Measurements from ENCODE around the gene CALCOCO1.
A peak's percentile ranks its signal among the peaks of the same experiment; 100 is the strongest.
"Not testable (repeated sequence)": the region's sequence is repeated elsewhere in the genome, so short reads cannot be mapped to it uniquely, and the experiment has no call there.

The CALCOCO1 gene, protein sequence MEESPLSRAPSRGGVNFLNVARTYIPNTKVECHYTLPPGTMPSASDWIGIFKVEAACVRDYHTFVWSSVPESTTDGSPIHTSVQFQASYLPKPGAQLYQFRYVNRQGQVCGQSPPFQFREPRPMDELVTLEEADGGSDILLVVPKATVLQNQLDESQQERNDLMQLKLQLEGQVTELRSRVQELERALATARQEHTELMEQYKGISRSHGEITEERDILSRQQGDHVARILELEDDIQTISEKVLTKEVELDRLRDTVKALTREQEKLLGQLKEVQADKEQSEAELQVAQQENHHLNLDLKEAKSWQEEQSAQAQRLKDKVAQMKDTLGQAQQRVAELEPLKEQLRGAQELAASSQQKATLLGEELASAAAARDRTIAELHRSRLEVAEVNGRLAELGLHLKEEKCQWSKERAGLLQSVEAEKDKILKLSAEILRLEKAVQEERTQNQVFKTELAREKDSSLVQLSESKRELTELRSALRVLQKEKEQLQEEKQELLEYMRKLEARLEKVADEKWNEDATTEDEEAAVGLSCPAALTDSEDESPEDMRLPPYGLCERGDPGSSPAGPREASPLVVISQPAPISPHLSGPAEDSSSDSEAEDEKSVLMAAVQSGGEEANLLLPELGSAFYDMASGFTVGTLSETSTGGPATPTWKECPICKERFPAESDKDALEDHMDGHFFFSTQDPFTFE

GRCh38 chr12:53727310-53728041 lies at the start of gene CALCOCO1:
Gene CALCOCO1 (minus strand): TSS chr12:53727452. CDS start chr12:53725242, 2,210 bp downstream.
- DNase-seq (ENCODE audit: low spot score): peak; percentile 100

GRCh38 chr12:53776872-53777271 lies 49.6 kb upstream of the CALCOCO1 start:
- DNase-seq (ENCODE audit: low spot score): no peak

GRCh38 chr12:53775478-53776145 lies 48.4 kb upstream of the CALCOCO1 start:
- DNase-seq (ENCODE audit: low spot score): no peak

- DNase-seq (ENCODE audit: low spot score): no peak
These were observed 43.0 kb upstream of the CALCOCO1 start for GRCh38 chr12:53770281-53770680.

DNA sequence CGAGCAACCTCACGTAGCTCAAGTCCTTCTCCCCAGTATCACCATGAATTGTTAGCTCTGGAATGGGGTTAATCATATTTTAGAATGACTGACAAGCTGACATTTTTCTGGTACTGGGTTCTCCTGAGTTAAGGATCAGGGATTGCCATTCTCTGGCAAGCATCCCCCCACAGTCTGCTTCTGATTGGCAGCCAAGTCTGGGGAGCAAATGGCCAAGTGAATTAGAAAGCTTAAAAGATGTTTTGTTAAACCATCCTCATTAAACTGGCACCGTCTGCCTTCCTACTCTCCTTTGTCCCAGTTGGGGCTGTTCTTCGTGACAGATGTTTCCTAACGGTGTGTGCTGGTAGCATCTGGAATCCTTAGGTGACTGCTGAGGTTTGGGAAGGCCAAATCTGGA lies 41.7 kb upstream of the CALCOCO1 start:
- no peak for DNase-seq (ENCODE audit: low spot score)

DNA sequence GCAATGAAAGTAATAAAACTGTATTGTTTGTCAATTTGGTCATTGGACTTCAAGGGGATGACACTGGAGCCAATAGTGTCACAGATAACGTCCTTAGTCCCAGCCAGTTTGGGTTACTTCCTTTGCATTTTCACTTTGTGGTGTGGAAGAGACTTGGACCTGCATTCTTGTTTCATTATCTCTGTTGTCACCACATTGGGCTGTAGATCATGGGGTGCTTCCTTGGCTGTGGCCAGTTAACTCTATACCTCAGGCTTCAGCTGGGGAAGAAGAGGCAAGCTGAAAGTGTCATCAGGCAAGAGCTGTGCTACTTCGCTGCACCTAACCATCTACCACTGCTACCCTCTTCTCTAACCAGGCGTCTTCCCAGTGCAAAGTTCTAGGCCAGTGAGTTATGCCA lies 39.6 kb upstream of the CALCOCO1 start:
- no peak for DNase-seq (ENCODE audit: low spot score)

DNA sequence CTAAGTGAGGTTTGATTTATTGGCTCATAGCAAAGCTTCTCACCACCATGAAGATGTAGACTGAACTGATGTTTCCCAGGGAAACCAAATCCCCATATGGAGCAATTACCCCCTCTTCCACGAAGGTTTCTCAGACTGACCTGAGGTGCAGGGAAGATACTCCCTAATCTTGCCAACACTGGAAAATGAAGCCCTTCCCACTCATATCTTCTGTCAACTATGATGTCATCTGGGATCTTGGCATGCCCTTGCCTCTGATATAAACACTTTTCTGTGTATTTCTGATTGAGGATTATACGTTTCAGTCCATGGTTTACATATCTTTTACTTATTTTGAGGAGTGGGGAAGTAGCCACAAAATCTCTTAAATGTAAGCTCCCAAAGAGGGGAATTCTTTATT lies 38.6 kb upstream of the CALCOCO1 start:
- DNase-seq (ENCODE audit: low spot score): no peak

DNA sequence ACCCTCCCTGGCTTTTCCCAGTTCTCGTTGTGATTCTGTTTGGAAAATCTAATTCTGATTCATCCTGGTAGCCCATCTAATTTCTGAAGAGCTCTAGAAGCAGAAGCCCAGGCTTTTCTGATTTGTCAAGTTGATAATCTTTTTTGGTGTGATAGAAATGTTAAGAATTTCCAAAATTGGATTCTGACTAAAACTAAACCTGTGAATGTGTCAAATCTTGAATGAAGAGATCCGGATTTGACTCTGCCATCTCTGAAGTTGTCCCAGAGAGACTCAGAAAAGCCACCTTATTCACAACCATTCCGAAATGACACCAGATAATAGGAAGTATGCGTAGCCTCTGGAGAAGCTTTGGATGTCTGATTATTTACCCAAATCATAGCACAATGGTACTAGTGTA lies 37.4 kb upstream of the CALCOCO1 start:
- DNase-seq (ENCODE audit: low spot score): no peak

DNA sequence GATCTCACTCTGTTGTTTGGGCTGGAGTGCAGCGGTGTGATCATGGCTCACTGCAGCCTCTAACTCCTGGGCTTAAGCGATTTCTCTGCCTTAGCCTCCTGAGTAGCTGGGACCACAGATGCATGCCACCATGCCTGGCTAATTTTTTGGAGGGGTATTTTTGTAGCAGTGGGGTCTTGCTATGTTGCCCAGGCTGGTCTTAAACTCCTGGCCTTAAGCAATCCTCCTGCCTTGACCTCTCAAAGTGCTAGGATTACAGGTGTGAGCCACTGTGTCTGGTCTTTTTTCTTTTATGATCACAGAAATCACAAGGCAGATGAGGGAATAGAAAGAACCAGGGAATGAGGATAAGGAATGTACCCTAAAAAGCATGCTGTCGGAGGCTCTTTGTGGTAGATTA lies 35.5 kb upstream of the CALCOCO1 start:
- DNase-seq (ENCODE audit: low spot score): not testable (repeated sequence)

- DNase-seq (ENCODE audit: low spot score): no peak
These were observed 34.1 kb upstream of the CALCOCO1 start for GRCh38 chr12:53761306-53761705.

GRCh38 chr12:53759261-53759660 lies 32.0 kb upstream of the CALCOCO1 start:
- DNase-seq (ENCODE audit: low spot score): no peak

DNA sequence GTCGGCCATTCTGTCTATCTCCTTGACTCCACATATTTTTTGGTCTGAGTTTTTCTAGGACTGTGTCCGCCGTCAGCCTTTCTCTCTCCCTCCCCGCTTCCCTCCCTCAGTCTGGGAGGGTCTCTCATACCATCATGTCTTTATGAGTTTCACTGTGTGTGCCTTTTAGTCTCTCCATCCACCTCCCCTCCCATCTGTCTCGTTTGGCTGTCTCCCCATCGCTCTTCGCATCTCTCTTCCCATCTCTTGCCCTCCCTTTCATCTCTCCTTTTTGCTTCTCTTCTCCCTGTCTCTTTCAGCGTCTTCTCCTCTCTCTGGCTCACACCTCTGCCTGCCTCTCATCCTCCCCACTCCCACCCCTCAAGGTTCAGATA lies 31.5 kb upstream of the CALCOCO1 start:
- no peak for DNase-seq (ENCODE audit: low spot score)

- no peak for DNase-seq (ENCODE audit: low spot score)
These were observed 31.0 kb upstream of the CALCOCO1 start for GRCh38 chr12:53758081-53758729.

DNA sequence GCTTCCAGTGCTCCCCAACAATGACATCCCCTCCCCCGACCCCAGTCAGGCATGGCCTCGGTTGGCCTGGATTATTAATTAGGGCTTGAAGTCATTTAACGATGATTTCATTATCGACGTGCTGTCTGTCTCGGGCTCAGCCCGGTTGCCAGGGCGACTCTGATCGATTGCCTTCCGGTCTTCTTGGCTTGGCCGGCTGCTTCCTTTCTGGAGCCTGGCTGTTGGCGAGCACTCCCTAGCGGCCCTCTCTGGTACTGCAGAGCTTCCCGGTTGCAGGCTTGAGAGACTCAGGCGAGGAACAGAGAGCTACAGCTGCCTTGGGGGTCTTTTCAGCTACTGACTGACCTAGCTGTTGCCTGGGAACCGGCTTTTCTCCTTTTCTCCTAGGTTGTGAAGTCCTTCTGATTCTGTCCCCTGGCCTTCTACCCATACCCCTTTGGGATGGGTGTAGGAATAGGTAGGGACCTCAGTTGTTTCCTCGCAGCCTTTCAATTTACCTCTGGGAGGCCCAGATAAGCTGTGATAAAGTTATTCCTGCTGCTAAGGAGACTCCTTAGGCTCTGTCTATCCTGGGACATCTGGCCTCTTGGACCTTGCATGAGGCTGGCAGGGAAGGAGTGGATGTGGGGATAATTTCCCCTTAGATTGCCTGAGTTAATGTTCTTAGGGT lies 30.0 kb upstream of the CALCOCO1 start:
- peak; percentile 91 for DNase-seq (ENCODE audit: low spot score)

GRCh38 chr12:53756300-53757100 lies 29.2 kb upstream of the CALCOCO1 start:
- no peak for DNase-seq (ENCODE audit: low spot score)

GRCh38 chr12:53755893-53756292 lies 28.6 kb upstream of the CALCOCO1 start:
- DNase-seq (ENCODE audit: low spot score): no peak

DNA sequence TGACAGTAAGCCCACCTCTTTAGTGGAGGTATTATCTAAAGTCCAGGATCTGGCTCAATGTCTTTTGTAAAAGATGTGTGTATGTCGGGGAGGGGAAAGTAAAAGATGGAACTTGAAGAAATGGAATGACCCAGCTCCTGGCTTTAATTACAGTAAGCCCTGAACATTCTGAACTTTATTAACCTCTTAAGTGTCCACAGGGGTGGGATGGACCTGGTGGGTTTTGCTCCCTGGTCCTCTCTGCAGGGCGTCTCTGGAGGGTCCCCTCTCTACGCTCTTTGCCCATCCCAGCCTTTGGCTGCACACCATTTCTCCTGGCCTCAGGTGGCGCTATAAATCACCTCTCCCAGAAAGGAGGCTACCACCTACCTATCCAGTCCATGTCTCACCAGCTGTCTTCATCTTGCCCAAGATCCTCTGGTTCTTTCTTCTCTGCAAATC lies 28.2 kb upstream of the CALCOCO1 start:
- peak; percentile 48 for DNase-seq (ENCODE audit: low spot score)

GRCh38 chr12:53754633-53755264 lies 27.5 kb upstream of the CALCOCO1 start:
- no peak for DNase-seq (ENCODE audit: low spot score)

GRCh38 chr12:53754188-53754585 lies 26.9 kb upstream of the CALCOCO1 start:
- DNase-seq (ENCODE audit: low spot score): no peak

- no peak for DNase-seq (ENCODE audit: low spot score)
These were observed 25.4 kb upstream of the CALCOCO1 start for GRCh38 chr12:53752621-53753020.

Data from iPS-NIHi11 (cell line).